ENCODE data around the gene NGB. TPM values are rescaled to one million over a fixed set of nuclear protein-coding genes. Genes with fewer than 3 reads are reported as not detected.

NGB gene
- total RNA-seq, 1 donor from 2014 or later = not detected

DNA sequence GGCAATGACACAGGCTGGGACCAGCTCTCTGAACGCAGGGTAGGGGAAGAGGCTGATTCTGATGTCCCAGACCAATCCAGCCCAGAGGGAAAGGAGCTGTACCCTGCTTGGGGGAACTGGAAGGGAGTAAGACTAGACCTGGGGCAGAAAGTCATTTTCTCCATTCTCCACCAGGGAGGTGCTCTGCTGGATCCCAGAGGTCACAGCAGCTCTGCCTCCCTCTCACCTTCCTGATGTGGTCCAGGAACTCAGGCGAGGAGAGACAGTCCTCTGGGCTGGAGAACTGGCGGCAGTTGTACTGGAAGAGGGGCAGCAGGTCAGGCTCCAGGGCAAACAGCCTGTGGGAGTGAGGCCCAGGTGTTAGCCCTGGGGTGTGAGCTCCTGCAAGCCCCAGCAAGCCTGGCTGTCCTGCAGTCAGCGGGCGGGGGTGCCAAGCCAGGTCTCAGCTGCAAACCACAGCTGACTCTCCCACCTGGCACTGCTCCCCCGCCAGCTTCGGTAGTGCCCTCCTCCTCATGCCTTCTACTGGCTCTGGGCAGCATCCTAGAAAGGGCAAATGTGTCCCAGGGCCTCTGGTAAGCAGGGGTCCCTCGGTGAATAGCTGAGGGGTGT lies 1.9 kb downstream of the NGB start:
- no peak for ATAC-seq
- intact Hi-C loops (cut with DNase I) = no loop called here
- DNase-seq (ENCODE audit: missing footprints) = no peak

DNA sequence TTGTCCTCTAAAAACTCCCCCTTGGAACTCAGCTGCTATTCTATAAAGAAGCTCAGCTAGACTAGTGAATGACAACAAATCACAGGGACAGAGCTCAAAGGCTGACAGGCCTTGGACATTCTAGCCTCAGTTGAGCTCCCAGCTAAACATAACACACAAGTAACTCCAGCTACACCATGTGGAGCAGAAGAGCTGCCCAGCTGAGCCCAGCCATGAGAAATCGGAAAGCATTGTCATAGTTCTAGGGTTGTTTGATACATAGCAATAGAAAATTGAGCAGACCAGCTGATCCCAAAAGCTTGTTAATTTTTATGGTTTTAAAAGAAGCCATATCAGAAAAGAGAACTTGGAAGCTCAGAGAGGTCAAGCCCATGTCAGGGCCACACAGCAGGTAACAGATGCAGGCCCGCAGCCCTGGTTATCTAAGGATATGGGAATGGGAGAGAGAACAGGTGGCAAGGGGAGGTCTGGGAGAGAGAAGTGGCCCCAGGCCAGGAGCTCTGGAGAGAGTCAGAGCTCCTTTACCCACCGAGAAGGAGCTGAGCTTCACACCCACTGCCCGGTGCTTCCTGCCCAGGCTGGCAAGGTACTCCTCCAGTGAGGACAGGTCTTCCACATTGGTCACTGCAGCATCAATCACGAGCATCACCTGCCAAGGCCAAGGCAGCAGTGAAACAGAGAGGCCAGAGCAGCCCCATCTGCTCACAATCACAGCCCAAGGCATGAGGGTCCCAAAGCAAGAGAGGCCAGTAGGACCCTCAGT lies 2.9 kb downstream of the NGB start:
- no peak for ATAC-seq
- intact Hi-C loops (cut with DNase I) = no loop called here
- DNase-seq (ENCODE audit: missing footprints) = no peak

DNA sequence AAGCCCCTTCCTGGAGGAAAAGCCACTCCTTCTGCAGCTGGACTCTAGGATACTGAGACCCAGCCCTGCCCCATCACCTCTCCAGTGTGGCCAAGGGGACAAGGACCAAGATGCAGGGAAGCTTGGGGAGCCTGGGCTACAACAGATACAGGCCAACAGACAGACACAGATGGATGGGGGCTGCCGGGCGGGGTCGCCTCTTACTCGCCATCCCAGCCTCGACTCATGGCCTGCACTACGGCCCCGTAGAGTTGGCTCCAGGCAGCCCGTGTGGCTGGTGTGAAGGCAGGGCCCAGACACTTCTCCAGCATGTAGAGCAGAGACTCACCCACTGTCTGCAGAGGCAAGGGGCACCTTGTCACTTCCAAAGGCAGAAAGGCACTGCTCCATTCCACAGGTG lies 4.7 kb downstream of the NGB start:
- DNase-seq (ENCODE audit: missing footprints) (no peak), ATAC-seq (no peak)
- intact Hi-C loops (cut with DNase I) = no loop called here

DNA sequence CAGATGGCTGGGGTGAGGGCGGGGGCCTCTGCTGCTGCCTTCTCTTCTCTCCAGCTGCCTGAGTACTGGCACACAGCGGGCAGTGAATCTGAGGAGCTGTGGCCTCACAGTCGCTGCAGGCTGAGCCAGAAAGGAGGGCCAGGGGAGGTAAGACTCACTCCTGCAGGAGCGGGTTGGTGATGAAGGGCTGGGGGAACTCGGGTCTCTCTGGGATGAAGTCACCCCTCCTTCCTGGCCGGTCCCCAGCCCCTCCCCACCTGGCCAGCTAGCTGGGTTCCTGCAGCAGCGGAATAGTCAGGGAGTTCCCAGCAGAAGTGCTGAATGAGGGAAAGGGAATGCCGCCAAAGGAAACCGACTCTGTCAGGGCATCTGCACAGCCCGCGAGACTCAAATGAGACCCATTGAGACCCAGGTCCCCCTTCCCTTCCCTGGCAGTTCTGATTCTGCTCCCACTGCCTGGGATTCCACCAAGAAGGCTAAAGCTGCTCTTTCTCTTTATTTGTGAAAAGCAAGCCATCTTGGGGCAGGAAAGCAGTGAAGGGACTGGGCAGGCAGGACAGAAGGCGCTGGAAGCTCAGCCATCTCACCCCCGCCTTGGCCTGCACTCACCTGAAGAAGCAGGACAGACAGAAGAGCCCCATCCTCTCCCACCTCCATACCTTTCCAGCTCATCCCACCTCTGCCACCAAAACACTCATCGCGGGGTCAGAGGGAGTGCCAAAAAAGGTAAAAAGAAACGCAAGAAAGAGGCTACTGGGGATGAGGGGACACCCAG lies 5.3 kb downstream of the NGB start:
- ATAC-seq (no peak), DNase-seq (ENCODE audit: missing footprints) (no peak)
- intact Hi-C loops (cut with DNase I) = no loop called here

DNA sequence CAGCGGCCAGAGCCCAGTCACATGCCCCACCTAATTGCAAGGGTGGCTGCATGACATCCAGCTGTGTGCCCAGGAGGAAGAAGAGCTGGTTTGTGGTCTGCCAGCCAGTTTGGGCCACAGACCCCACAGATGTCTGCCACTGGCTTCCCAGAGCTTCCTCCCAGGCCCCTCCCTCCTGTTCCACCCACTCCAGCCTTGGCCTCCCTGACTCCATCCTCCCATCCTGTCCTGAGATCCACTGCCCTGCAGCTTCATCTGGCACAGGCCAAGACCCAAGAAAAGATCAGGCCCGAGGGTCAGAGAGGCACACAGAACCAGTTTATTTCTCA lies 5.9 kb downstream of the NGB start:
- no peak for ATAC-seq
- intact Hi-C loops (cut with DNase I) = no loop called here
- no peak for DNase-seq (ENCODE audit: missing footprints)

DNA sequence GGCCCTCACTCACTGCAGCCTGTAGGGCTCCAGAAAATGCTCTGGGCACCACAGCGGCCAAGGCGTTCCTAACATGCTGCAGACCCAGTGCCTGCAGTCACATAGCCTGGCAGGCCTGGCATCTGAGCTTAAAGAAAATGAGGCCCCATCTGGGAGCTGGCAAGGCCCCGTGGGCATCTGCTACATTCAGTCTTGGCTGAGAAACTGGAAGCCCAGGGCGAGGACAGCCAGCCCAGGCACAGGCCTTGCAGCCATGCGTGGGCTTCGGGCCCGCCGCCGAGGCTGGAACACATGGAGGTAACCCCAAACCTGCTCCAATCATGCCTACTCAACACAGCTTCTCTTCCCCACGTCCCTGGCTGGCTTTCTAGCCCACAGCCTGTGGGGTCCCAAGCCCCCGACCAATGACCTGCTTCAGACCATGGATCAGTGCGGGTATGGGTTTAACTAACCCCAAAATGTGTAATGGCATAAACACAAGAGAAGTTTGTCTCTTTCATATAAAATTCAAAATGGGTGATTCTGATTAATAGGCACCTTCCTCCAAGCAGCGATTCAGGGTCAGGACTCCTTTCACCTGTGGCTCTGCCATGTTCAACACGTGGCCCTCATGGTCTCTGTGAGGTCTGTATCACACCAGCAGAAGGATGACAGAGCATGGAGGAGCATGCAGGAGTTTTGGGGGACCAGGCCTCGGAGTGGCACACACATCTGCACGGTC lies 6.4 kb downstream of the NGB start:
- intact Hi-C loops (cut with DNase I) = no loop called here
- DNase-seq (ENCODE audit: missing footprints) = no peak
- ATAC-seq = no peak

DNA sequence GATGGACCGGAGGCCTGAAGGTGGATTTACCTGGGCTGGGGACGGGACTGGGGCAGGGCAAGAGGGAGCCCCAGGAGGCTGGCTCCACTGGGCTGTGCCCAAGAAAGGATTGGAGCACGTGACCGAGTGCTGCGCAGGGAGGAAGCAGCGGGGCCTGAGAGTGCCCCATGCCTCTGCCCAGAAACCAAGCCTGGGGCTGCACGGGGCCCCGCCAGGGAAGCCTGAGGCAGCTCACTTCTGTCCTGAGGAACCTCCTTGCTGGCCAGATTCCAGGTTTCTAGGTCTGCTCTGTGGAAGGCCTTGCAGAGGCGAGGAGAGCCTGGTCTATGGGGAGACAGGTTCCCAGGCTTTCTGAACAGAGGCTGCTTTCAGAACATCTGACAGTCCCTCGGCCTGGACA lies 10.4 kb downstream of the NGB start:
- DNase-seq (ENCODE audit: missing footprints) = no peak
- intact Hi-C loops (cut with DNase I) = no loop called here
- no peak for ATAC-seq

DNA sequence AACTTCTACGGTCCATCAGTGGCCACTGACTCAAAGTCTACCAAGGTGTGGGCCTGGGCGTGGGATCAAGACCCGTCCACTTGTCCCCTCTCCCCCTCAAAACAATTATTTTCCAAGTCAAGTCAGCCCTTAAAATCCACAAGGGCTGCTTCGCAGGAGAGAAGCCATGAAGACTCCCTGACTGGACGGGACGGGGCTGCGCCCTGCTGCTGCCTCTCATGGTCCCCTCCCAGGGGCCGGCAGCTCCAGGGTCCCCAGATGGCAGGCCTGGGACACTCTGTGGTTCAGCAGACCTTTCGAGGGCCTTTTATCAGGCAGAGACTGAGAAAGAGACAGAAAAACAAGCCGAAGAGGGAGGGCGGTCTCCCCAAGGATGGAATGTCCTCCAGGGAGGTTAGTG lies 10.8 kb downstream of the NGB start:
- no peak for ATAC-seq
- intact Hi-C loops (cut with DNase I) = no loop called here
- DNase-seq (ENCODE audit: missing footprints) = no peak

DNA sequence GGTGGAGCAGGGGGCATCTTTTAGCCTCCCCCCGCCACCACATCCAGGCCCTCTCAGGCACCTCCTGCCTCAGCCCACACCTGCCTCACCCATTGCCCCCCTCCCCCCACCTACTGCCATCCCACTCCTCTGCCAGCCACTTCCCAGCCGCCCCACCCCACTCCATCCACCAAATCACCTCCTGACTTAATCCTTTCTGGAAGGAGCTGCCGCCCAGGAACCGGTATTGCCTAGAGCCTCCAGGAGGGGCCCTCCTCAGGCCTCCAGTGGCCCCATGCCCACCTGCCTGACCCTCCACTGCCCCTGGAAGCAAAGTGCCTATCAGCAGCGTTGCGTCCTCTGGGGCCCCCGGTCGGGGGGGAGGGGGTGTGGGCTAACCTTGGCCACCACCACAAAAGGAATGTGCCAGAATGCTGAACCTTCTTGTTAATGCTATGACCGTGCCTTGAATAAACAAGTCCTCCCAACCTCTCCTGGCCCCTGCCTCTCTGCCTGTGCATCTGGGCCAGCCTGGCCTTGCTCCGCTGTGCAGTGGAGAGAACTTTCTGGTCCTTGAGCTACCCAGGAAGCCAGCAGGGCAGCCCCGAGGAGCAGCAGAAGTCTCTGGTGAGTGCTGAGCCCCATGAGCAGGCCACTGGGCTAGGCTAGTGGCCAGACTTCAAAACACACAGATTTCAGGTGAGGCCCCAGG lies 11.8 kb downstream of the NGB start:
- ATAC-seq (no peak), DNase-seq (ENCODE audit: missing footprints) (no peak)
- intact Hi-C loops (cut with DNase I) = no loop called here

DNA sequence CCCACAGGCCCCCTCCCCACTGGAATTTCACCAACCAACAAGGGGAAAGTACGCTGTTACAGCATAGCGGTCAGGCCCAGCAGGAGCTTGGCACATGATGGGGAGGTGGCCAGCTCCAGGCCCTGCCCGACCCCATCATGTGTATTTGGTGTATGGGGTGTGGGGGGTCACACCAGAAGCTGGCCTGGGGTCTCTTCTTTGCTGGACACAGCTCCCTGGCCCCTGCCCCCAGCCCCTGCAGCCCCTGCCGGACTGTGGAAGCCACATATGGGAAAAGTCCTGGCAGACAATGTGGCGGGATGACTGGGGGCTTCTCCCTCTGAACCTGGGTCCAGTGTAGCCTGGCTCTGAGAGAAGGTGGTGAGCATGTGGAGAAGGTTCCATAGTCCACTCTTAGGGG lies 12.4 kb downstream of the NGB start:
- intact Hi-C loops (cut with DNase I) = no loop called here
- ATAC-seq (no peak), DNase-seq (ENCODE audit: missing footprints) (no peak)

DNA sequence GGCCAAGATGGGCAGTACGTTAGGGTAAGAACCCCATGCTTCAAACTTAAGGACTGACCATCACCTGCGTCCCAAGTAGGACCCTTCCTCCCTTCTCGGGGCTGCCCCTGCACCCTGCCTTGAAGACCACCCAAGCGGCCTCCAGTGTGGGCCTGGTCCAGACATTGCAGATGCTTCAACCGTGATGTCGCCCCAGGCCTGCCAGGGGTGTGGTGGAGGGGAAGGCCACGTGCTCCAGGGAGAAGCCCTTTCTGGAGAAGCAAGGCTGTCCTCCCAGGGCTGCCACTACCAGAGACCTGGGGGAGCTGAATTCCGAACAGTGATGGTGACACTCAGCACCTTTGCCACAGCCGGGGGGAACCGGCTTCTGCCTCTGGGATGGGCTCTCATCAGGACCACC lies 13.3 kb downstream of the NGB start:
- ATAC-seq (no peak), DNase-seq (ENCODE audit: missing footprints) (no peak)
- intact Hi-C loops (cut with DNase I) = no loop called here

DNA sequence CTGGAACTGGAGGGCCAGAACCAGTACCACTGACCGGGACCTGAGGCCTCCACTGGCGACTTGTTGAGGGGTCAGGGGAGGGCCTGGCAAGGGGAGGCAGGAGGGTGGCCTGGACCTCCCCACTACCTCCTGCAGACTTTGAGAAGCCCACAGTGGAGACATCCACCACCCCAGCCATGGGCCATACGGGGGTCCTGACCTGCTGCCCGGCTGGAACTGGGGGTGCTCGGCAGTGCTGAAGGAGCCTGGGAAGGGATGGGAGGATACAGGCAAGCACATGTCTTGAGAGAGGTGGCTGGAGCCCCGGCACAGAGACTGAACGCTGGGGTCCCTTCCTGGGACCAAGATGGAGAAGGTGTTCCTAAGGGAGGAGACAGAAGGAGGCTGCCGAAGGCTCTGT lies 14.3 kb downstream of the NGB start:
- DNase-seq (ENCODE audit: missing footprints) (no peak), ATAC-seq (no peak)
- intact Hi-C loops (cut with DNase I) = no loop called here

DNA sequence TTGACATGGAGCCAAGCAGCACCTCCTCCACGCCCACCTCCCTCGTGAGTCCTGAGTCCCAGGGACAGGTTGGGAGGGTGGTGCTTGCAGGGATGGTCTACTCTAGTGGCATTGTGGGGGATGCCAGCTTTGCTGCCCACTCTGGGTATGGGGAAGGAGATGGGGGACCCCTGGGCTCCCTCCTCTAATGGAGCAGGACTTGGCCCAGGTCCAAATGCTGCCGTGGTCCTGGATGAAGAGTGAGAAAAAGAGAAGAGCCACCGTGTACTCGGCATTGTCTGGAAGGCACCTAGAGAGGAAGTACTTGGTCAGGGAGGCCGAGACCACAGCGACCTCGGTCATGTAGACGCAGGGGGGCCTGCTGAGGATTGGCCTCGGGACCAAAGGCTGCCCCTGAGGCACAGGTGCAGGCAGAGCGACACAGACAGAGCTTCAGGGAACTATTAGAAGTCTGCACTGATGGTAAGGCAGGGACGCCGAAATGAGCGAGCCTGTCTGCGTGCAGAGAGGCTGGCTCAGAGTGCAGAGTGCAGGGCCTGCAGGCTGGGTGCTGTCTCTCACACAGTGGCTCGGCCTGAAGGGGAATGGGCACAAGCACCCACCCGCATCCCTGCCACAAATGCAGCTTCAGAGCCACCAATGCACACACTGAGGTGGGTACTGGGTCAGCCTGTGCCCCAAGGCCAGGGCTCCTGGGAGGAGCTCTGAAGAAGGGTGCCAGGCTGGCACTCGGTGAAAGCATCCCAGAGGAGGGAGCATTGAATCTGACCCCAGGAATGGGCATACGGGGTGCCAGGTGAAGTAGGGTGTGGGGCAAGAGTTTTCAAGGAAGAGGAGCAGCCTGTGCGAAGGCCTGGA lies 17.4 kb downstream of the NGB start:
- ATAC-seq (no peak), DNase-seq (ENCODE audit: missing footprints) (no peak)
- intact Hi-C loops (cut with DNase I) = no loop called here

DNA sequence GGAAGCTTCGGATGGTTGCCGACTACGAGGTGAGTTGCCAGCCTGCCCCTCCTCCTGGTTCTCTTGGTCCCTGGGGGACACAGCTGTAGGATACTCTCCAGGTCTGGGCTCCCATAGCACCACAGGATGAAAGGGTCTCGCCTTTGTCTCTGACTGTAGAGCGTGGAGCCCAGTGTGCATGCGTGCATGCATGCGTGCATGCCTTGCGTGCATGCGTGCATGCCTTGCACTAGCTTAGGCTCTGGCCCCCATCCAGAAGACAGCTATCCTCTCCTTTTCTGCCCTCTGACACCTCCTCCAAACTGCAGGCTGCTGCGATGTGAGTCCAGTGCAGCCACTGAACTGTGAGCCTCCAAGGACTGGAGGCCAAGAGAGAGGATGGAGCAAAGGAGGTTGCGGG lies 19.1 kb downstream of the NGB start:
- no peak for ATAC-seq
- DNase-seq (ENCODE audit: missing footprints) = no peak
- intact Hi-C loops (cut with DNase I) = no loop called here

DNA sequence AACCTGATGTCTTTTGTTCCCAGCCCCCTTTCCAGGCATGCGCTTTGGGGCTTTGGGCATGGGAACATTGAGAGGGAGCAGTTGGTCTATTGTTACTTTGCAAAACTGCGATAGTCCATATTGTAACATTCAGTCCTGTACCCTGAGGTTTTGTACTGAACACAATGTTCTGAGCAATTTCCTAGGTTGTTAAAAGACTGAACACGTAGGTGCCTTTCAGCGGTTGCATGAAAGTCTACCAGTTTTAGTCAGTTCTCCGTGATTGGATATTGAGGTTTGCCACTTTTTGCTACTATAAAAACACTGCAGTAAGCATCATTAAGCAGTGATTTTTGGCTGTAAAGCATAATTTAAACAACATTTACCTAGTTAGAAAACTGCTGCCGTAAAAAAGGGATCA lies 20.1 kb downstream of the NGB start:
- intact Hi-C loops (cut with DNase I) = no loop called here
- no peak for ATAC-seq
- no peak for DNase-seq (ENCODE audit: missing footprints)

DNA sequence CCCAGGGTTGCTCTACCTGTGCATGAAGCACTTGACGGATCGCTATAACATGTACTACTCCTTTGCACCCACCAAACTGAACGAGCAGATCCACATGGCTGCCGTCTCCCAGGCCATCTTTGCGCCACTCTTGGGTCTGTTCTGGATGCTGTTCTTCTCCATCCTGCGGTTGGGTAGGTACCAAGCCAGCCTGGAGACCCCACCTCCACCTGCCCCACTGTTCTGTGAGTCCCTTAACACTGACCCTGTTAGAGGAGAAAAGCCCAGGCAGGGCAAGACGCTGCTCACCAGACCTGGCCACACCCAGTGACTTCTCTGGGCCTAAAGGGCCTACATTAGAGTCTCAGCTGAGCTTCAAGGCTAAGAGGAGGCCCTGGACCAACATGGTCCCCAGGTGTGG lies 21.7 kb downstream of the NGB start:
- intact Hi-C loops (cut with DNase I) = no loop called here
- ATAC-seq (no peak), DNase-seq (ENCODE audit: missing footprints) (no peak)

DNA sequence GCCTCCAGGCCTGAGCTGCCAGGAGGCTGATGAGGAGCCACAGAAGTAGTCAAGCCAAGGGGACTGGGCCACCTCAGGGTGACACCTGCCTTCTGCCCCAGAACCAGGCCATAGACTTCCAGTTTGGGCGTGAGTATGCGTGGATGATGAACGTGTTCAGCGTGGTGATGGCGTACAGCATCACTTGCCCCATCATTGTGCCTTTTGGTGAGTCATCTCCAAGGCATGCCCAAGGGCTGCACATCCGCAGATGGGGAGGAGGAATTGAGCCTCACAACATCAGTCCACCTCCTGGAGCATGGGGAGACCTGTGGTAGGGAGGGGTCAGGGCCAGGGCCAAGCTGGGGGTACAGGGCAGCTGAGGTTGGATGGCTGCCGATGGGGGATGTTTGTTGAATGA lies 22.3 kb downstream of the NGB start:
- no peak for ATAC-seq
- DNase-seq (ENCODE audit: missing footprints) = no peak
- intact Hi-C loops (cut with DNase I) = no loop called here

DNA sequence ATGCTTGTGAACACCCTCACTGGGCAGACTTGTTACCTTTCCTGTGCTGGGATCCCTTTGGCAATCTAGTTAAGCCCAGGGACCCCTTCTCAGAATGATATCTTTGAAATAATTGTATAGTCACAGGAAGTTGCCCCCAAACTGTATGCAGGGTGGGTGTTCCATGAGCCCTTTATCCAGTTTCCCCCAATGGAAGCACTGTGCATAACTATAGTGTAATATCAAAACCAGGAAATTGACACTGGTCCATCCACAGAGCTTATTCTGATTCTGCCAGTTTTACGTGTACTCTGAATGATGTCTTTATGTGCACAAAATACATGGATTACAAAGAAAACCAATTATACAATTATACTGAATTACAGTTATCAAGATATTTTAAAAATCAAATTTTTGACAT lies 24.2 kb downstream of the NGB start:
- ATAC-seq = no peak
- intact Hi-C loops (cut with DNase I) = no loop called here
- no peak for DNase-seq (ENCODE audit: missing footprints)

All from Right ventricle myocardium inferior (tissue), 1 donor.